ENCODE measurements around the gene SLC6A8. TPM values are rescaled to one million over a fixed set of nuclear protein-coding genes. Genes with fewer than 3 reads are reported as not detected.
A peak's percentile ranks its signal among the peaks of the same experiment; 100 is the strongest.
"Not testable (repeated sequence)": the region's sequence is repeated elsewhere in the genome, so short reads cannot be mapped to it uniquely, and the experiment has no call there.

The SLC6A8 gene
- total RNA-seq, 2 experiments from 2014 or later = 2.5 to 2.7 TPM

DNA sequence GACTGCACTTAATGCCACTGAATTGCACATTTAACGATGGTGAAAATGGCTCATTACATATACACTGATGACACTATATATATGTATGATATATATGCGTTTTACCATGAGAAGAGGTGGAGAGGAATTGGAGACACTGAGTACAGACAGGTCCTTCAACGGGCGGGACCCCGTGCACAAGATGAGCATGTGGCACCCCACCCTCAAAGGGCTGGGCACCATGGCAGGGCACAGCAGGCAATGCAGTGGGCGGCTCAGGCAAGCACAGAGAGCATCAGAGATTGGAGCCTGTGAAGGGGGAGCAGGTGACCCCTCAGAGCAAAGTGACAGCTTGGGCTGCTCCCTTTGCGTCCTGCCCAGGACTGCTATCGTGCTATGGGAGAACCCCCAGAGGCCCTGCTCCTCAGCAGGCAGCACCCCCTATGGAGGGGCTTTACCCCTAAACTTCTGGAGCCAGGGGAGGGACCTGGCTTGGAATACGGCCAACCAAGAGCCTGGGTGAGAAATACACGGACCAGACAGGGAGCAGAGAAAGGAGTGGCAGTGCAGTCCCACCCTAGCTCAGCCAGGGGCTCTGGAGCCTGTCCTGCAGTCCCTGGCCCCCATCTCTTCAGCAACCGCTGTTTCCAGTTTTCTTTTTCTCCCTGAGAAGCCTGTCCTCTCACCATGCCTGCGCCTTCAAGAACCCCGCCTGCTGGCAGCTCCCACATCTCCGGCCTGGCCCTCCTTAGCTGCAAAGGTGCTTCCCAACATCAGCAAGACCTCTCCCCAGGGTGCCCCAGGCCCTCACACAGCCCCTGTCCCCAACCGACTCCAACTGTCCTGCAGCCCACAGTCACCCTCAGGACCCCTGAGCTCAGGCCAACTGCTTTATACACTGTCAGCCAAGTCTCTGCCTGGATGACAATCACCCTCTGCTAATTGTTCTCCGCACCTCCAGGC lies 10.5 kb downstream of the SLC6A8 start:
- ChIA-PET POLR2A (no interaction called here), CTCF (no interaction called here)
- no peak for ATAC-seq
- Mint-ChIP-seq H3K9me3 (no peaks in the 10 kb centered on the region), H3K4me1 (ENCODE audit: low read depth) (no peaks in the 10 kb centered on the region), H3K4me3 (no peak overlapping the region), H3K27me3 (no peaks in the 10 kb centered on the region), H3K27ac (peak overlapping the region; percentile 39), H3K36me3 (ENCODE audit: low read depth) (peaks cover 4% of the 10 kb centered on the region)
- TF ChIP-seq, protein P1, sequence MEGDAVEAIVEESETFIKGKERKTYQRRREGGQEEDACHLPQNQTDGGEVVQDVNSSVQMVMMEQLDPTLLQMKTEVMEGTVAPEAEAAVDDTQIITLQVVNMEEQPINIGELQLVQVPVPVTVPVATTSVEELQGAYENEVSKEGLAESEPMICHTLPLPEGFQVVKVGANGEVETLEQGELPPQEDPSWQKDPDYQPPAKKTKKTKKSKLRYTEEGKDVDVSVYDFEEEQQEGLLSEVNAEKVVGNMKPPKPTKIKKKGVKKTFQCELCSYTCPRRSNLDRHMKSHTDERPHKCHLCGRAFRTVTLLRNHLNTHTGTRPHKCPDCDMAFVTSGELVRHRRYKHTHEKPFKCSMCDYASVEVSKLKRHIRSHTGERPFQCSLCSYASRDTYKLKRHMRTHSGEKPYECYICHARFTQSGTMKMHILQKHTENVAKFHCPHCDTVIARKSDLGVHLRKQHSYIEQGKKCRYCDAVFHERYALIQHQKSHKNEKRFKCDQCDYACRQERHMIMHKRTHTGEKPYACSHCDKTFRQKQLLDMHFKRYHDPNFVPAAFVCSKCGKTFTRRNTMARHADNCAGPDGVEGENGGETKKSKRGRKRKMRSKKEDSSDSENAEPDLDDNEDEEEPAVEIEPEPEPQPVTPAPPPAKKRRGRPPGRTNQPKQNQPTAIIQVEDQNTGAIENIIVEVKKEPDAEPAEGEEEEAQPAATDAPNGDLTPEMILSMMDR (IDR thresholded peaks at IDR 0.05) = no peak
- intact Hi-C loops (cut with micrococcal nuclease) = no loop called here
- DNase-seq = no peak

DNA sequence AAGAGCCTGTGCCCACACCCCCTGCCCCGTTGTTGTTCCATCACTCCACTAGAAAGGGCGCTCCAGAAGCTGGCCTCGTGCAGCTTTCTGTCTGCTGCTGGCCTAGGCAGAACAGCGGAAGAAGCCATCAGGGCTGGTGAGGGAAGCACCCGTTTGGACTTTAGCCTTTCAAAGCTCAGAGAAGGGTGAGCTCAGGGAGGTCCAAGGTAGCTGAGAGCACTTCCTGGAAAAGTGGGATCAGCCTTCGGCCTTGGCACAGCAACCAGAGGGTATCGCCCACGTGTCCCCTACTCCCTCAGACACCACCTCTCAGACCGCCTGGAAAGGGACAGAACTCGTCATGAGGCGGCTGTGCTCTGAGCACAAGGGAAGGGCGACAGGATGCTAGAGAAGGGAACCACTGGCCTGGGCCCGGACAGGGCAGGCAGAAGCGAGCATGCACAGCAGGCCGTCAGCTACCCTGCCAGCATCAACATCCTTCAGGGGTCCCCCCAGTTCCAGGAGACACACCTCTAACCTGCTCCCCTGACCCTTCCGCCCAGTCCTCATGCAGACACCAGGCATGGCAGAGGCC lies 11.6 kb downstream of the SLC6A8 start:
- H3K27ac Mint-ChIP-seq; H3K27me3 Mint-ChIP-seq; POLR2A ChIA-PET; DNase-seq; H3K9me3 Mint-ChIP-seq; ATAC-seq; H3K4me3 Mint-ChIP-seq; intact Hi-C loops (cut with micrococcal nuclease); H3K4me1 Mint-ChIP-seq (ENCODE audit: low read depth); CTCF ChIA-PET; H3K36me3 Mint-ChIP-seq (ENCODE audit: low read depth): not testable (repeated sequence)

- H3K27ac Mint-ChIP-seq; ATAC-seq; H3K4me1 Mint-ChIP-seq (ENCODE audit: low read depth); DNase-seq; H3K27me3 Mint-ChIP-seq; H3K9me3 Mint-ChIP-seq; POLR2A ChIA-PET; intact Hi-C loops (cut with micrococcal nuclease); H3K36me3 Mint-ChIP-seq (ENCODE audit: low read depth); H3K4me3 Mint-ChIP-seq; CTCF ChIA-PET: not testable (repeated sequence)
Measured at GRCh38 chrX:153699784-153700371, 12.2 kb downstream of the SLC6A8 start.

GRCh38 chrX:153700376-153700945 lies 12.7 kb downstream of the SLC6A8 start:
- DNase-seq (no peak), ATAC-seq (no peak)
- no peak overlapping the region for H3K27ac Mint-ChIP-seq
- CTCF ChIA-PET = no interaction called here
- H3K27me3 Mint-ChIP-seq = no peaks in the 10 kb centered on the region
- POLR2A ChIA-PET = no interaction called here
- intact Hi-C loops (cut with micrococcal nuclease) = no loop called here
- no peaks in the 10 kb centered on the region for H3K9me3 Mint-ChIP-seq
- TF ChIP-seq, protein P1 (IDR thresholded peaks at IDR 0.05) = no peak
- H3K4me3 Mint-ChIP-seq = no peak overlapping the region
- H3K4me1 Mint-ChIP-seq (ENCODE audit: low read depth) = no peaks in the 10 kb centered on the region
- H3K36me3 Mint-ChIP-seq (ENCODE audit: low read depth) = peaks cover 7% of the 10 kb centered on the region

DNA sequence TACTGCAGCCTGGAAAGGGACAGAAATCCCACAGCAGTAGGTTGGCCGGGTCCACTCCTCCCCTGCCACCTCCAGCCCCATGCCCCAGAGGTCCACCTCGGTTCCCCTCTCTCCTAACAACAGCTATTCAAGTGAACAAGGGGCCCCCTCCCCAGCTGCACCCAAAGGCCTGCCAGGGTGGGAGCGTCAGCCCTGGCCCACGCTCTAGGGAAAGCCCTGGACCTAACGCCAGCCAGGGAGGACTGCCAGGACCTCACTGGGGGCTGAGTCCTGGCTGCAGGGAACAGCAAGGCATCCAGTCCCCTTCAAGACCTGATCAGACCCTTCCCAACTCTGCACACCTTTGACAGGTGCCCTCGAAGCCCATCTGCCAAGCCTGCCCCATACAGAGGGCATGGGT lies 13.2 kb downstream of the SLC6A8 start:
- intact Hi-C loops (cut with micrococcal nuclease) = no loop called here
- H3K36me3 Mint-ChIP-seq (ENCODE audit: low read depth) = peaks cover 8% of the 10 kb centered on the region
- POLR2A ChIA-PET = no interaction called here
- H3K4me3 Mint-ChIP-seq = no peak overlapping the region
- TF ChIP-seq, protein P1 (IDR thresholded peaks at IDR 0.05) = no peak
- H3K27ac Mint-ChIP-seq = no peak overlapping the region
- H3K9me3 Mint-ChIP-seq = no peaks in the 10 kb centered on the region
- H3K27me3 Mint-ChIP-seq = no peaks in the 10 kb centered on the region
- ATAC-seq (no peak), DNase-seq (no peak)
- CTCF ChIA-PET = no interaction called here
- H3K4me1 Mint-ChIP-seq (ENCODE audit: low read depth) = no peaks in the 10 kb centered on the region

Measured in activated CD8-positive, alpha-beta T cell treated with anti-CD3 and anti-CD28 coated beads for 36 hours (primary cell).